Kidney epithelial cell (primary cell): ENCODE data around the gene CAMSAP1. TPM values are rescaled to one million over a fixed set of nuclear protein-coding genes. Genes with fewer than 3 reads are reported as not detected.
"Not testable (repeated sequence)": the region's sequence is repeated elsewhere in the genome, so short reads cannot be mapped to it uniquely, and the experiment has no call there.

Experiments used
- DNase-seq: peaks from one replicate; pipeline ENCODE4 v3.0.0-alpha.2; 2010; ENCODE audit warnings: low read depth
- H3K27me3 ChIP-seq: 2 replicates; pipeline ENCODE4 v1.6.0; 2011; ENCODE audit warnings: low read length; ENCODE audit not compliant: control insufficient read depth, insufficient read depth
- H3K36me3 ChIP-seq: 2 replicates; pipeline ENCODE4 v1.5.1; 2011; ENCODE audit warnings: low read length; ENCODE audit not compliant: control insufficient read depth, insufficient read depth
- H3K4me3 ChIP-seq: 2 replicates; pipeline ENCODE4 v1.5.1; 2011; ENCODE audit warnings: low read depth, mild to moderate bottlenecking, control low read depth, low read length
- total RNA-seq: library from RNA; depleted of rRNA; stranded (reverse); fragments of >200 nt; gene quantifications from 2 replicates; pipeline ENCODE4 v1.2.3, GENCODE V29; 2015
- TF ChIP-seq, protein P1 (sequence below): IDR thresholded peaks from 2 replicates; pipeline ENCODE4 v1.5.1; 2011; ENCODE audit warnings: mild to moderate bottlenecking, moderate library complexity, low read length, control low read depth, inconsistent platforms; ENCODE audit not compliant: insufficient read depth, poor library complexity, severe bottlenecking

The CAMSAP1 gene
- total RNA-seq, 1 donor from 2014 or later = 70.4 TPM

DNA sequence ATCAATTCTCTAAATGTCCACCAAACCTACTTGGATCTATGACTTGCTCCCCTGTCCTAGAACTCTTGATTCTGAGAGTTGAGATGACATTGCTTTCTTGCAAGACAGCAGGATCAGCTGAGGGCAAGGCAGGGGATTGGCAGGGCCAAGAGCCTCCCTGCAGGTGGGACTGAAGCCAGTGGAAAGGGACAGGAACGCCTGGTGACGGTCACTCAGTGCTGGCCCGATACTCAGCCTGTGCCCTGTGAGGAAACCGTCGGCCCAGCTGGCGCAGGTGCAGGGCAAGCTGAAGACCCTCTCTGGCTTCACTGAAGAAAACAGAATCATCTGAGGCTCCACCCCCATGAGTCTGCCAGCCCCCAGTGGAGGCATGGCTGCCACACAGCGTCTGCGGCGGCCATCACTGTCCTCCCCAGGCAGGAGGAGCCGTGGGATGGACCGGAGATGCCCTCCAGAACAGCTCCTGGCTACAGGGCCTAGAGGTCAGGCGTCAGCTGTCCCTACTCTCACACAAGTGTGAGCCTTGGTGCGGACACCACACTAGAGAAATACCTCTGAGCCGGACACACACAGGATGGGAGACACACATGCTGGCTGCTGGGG, 39.1 kb upstream of the CAMSAP1 start:
- Histone ChIP-seq H3K36me3 (peaks cover 3% of the 10 kb centered on the region), H3K27me3 (no peaks in the 10 kb centered on the region), H3K4me3 (no peak overlapping the region)
- TF ChIP-seq, protein P1, sequence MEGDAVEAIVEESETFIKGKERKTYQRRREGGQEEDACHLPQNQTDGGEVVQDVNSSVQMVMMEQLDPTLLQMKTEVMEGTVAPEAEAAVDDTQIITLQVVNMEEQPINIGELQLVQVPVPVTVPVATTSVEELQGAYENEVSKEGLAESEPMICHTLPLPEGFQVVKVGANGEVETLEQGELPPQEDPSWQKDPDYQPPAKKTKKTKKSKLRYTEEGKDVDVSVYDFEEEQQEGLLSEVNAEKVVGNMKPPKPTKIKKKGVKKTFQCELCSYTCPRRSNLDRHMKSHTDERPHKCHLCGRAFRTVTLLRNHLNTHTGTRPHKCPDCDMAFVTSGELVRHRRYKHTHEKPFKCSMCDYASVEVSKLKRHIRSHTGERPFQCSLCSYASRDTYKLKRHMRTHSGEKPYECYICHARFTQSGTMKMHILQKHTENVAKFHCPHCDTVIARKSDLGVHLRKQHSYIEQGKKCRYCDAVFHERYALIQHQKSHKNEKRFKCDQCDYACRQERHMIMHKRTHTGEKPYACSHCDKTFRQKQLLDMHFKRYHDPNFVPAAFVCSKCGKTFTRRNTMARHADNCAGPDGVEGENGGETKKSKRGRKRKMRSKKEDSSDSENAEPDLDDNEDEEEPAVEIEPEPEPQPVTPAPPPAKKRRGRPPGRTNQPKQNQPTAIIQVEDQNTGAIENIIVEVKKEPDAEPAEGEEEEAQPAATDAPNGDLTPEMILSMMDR = no peak
- DNase-seq = no peak

- peaks cover 3% of the 10 kb centered on the region for H3K36me3 ChIP-seq
- DNase-seq = no peak
- H3K4me3 ChIP-seq = no peak overlapping the region
- TF ChIP-seq, protein P1 = no peak
- no peaks in the 10 kb centered on the region for H3K27me3 ChIP-seq
Observed at GRCh38 chr9:135945969-135946368, 38.6 kb upstream of the CAMSAP1 start.

DNA sequence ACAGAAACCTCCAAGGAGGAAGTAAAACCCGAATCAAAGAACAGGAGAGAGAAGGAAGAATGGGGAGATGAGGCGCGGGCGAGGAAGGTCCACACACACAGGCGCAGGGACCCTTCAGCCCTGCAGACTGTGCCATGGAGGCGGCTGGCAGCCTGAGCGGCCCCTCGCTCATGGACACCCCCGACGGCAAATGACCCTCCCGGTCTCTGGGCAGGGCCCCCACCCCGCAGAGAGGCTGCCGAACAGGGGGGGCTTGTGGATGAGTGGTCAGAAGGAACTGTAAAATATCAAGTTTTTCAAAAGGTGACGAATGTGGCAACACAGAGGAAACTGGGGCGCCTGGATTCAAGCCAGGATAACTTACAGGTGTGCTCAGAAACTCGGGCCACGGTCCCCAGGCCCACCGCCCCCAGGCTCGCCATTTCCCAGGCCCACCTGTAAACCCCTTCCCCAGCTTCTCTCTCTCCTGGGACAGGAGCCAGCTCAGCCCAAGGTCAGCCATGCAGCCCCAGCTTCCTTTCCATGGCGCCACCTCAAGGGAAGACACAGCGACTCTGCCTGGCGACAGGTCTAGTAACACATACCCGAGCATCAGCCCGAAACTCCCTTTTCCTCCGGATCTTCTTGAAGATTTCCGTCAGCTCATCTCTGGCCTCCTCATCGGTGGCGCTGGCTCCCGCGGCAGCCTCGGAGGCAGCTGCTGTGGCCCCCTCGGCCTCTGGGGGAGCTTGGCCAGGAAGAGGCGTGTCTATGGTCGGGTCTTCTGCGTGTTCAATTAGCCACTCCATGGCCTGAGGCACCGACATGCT, 37.3 kb upstream of the CAMSAP1 start:
- no peak overlapping the region for H3K4me3 ChIP-seq
- no peak for DNase-seq
- TF ChIP-seq, protein P1 = no peak
- H3K36me3 ChIP-seq = peaks cover 1% of the 10 kb centered on the region
- no peaks in the 10 kb centered on the region for H3K27me3 ChIP-seq

DNA sequence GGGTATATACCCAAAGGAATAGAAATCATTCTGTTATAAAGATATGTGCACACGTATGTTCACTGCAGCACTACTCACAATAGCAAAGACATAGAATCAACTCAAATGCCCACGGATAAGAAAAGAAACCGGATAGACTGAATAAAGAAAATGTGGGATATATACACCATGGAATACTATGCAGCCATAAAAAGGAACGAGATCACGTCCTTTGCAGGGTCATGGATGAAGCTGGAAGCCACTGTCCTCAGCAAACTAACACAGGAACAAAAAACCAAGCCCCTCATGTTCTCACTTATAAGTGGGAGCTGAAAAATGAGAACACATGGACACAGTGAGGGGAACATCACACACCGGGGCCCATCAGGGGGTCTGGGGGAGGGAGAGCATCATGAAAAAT, 36.3 kb upstream of the CAMSAP1 start:
- not testable (repeated sequence) for H3K4me3 ChIP-seq, H3K27me3 ChIP-seq, H3K36me3 ChIP-seq, DNase-seq

DNA sequence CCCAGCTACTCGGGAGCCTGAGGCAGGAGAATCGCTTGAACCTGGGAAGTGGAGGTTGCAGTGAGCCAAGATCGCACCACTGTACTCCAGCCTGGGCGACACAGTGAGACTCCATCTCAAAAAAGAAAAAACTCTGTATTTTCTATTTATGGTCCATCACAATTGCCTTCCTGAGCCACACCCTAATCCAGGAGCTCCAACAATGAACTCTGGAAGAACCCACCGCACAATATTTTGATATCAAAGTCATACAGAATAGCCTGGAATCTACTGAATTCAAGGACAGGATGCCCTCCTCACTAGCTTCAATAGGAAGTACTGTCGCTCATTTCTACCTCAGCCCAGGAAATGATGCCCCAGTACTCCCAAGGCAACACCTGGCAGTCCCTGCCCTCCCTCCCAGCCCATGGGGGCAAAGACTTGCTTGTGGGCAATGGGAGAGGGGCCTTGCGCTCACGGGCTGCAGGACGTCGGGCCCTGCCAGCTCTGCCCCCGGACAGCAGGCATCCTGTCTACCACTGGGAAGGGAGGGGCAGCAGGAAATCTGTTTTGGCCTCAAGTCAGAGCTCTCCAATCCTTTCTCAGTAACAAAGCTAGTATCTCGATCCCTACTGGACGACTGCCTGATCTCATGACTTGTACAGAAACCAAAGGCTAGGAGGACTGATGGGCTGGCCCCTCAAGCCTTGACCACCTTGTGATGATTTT, 34.1 kb upstream of the CAMSAP1 start:
- DNase-seq = no peak
- H3K36me3 ChIP-seq = peaks cover 1% of the 10 kb centered on the region
- TF ChIP-seq, protein P1 = no peak
- no peak overlapping the region for H3K4me3 ChIP-seq
- H3K27me3 ChIP-seq = no peaks in the 10 kb centered on the region
